GM18520 (cell line): ENCODE measurements around the gene CAMK4.

Source experiments
- ATAC-seq: cut with Tn5 transposase; IDR thresholded peaks from one replicate; pipeline ENCODE4 v1.9.1; 2021; ENCODE audit not compliant: unreplicated experiment

Gene CAMK4

DNA sequence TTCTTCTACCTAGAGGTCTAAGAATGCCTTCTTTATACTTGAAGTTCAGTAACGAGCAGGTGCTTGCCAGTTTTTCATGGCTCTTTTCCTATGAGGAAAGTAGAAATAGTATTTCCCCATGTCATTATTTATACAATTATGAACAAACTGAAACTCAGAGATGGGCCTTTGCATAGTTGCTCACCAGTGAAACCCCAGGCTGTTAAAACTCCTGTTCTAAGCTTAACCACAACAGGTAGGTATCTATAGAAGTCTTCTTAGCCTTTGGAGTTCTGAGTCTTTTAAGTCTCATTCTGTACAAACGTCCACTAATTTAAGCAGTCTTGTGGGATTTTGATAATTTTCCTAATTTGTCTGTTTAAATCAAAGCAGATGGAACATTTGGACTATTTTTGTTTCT lies 198.1 kb downstream of the CAMK4 start:
- peak; percentile 58 for ATAC-seq

DNA sequence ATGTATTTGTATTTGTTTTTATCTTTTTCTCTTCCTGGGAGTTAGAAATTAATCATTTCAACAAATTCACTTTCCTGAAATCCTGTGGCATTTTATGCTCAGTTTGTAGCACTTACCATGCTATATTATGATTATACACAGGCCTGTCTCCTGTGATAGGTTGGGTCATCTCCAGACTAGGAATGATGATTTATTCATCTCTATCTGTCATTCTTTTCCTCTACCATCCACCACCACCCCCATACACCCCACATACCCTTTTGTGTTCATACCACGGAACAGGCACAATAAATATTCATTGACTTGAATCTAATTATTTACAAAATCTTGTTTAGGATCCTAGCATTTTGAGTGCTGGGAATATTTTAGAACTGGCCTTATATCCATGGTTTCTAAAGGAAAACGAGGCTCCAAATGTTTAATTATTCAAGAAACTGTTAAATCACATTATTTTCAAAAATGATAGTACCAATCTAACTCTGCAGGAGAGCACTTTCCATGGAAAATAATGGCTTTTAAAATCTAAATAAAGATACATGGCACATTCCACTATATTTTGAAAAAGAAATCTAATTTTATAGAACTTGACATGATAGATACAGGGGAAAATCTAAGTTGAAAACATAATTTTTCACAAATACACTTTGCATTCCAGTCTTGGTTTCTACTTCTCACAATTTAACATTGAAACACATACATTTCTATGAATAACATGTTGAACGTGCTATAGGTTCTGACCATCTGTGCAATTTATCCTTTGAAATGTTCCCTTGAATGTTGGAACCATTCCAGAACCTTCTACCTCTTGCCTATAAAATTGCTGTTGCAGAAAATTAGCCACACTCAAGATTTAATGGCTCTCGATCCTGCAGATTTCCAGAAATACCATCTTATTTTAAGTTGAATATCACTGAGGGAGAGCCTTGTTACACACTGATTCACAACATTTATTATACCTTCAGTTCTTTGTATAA lies 198.8 kb downstream of the CAMK4 start:
- no peak for ATAC-seq

- ATAC-seq: no peak
Measured at GRCh38 chr5:111425205-111425604, 201.0 kb downstream of the CAMK4 start.

DNA sequence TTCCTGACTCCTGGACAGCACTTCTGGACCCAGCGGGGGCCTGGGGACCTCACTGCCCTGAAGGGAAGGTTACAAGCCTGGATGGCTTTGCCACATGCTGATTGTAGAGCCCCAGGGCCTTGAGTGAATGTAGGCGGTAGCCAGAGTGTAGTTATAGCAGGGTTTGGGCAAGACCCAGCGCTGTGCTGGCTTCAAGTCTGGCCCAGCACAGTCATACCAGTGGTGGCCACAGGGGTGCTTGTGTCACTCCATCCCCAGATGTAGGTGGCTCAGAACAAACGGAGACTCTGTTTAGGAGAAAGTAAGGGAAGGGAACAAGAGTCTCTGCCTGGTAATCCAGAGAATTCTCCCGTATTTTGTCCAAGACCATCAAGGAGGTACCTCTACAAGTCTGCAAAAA lies 203.6 kb downstream of the CAMK4 start:
- no peak for ATAC-seq

DNA sequence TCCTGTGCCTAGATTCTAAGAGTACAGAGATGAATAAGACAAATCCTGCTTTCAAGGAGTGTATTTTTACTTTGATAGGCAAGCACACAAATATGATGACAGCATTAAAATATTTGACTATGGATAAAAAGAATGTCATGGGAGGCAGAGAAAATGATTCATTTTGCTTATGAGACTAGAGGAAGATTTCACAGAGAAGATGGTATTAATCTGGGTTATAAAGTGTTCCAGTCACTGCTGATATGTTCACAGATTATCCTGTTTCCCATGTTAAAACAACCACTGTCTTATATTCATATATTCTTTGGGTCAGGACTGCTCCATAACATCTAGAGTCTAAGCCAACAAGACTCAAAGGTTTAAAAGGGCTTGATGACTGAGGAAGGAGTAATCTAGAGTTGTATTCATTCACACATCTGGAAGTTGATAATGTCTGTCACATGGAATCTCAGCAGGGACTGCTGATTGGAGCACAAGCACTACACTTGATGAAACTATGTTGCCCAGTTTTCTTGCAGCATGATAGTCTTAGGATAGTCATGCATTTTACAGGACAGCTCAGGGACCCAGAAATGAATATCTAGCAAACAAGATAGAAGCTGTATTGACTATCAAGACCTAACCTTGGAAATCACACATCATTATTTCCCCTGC lies 208.8 kb downstream of the CAMK4 start:
- ATAC-seq: no peak

DNA sequence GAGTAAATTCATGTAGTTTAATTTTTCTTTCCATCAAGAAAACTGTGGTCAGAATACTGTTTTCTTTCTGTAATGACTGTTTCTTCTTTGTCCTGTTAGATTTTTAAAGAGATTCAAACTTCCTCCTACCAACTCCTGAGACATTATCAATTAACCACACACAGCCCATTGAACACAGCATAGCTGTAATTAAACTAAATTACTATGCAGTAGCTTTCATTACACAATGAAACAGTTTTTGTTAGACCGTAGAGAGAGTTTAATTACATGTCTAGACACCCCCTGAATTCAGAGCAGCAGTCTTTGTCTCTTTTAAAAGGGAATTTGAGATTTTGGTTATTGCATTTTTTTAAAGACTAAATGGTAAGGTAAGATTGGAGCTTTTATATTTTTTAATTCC lies 210.6 kb downstream of the CAMK4 start:
- ATAC-seq: no peak

DNA sequence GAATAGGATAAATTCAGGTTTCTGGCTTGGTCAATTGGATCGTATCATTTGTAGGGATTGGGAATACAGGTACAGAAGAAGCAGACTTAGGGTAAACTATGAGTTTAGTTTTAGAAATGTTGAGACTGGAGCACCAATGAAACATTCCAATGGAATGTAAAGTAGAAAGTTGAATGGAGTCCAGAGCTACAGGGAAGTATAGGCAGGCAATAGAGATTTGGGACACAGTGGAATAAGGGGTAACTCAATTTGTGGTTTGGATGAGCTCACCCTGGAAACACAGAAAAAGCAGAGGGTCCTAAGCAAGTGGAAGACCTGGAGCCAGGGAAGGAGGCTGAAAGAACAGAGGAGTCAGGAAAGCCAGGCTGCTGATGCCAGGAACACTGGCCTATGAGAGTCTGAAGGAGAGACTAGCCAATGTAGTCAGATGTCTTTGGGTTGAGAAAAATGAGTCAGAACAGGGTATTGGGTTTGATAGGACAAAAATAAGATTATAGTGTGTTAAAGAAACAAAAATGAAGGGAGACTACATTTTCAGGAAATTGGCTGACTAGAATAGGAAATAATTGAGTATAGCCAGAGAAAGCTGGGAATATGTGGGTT lies 215.4 kb downstream of the CAMK4 start:
- ATAC-seq: no peak

GRCh38 chr5:111447099-111447498 lies 222.9 kb downstream of the CAMK4 start:
- ATAC-seq: no peak

GRCh38 chr5:111447822-111448221 lies 223.6 kb downstream of the CAMK4 start:
- ATAC-seq: no peak

GRCh38 chr5:111453295-111453694 lies 229.1 kb downstream of the CAMK4 start:
- ATAC-seq: no peak

- no peak for ATAC-seq
Measured at GRCh38 chr5:111453747-111454146, 229.6 kb downstream of the CAMK4 start.

DNA sequence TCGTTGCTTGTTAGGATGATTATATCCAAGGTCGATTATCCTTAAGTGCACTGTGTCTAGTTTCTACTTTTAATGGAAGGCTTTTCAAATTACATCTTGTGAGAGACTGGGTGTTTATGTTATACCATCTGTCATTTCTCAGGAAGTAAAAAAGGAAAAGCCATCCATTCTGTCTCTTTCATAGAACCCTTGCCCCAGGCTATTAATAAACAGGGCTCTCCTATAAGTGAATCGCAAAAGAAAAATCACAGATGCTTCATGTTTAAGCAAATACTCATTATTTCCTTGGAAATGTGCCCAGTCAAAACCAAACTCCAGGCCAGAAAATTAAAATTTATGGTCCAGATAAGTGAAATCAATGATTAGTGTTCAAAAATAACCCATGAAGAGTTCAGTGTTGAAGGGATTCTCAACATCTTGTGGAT lies 230.0 kb downstream of the CAMK4 start:
- ATAC-seq: no peak

- no peak for ATAC-seq
Measured at GRCh38 chr5:111454776-111455175, 230.6 kb downstream of the CAMK4 start.

- no peak for ATAC-seq
Measured at GRCh38 chr5:111461255-111461671, 237.1 kb downstream of the CAMK4 start.

DNA sequence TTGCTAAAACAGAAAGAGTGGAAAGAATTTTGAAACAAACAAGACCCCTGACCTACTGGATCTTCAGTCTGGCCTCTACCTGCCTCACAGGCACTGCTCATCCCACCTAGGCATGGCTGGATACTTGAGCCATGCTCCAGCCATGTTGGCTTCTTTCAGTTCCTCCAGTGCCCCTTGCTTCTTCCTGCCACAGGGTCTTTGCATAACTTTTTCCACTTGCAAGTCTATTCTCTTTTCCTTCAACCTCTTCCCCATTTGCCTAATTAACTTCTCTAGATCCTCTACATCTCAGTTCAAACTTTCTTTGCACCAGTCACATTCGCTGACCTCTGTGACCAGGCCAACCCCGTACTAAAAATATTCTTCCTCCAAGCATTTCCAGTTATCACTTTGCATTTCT lies 237.8 kb downstream of the CAMK4 start:
- no peak for ATAC-seq

GRCh38 chr5:111463311-111463710 lies 239.1 kb downstream of the CAMK4 start:
- ATAC-seq: no peak

DNA sequence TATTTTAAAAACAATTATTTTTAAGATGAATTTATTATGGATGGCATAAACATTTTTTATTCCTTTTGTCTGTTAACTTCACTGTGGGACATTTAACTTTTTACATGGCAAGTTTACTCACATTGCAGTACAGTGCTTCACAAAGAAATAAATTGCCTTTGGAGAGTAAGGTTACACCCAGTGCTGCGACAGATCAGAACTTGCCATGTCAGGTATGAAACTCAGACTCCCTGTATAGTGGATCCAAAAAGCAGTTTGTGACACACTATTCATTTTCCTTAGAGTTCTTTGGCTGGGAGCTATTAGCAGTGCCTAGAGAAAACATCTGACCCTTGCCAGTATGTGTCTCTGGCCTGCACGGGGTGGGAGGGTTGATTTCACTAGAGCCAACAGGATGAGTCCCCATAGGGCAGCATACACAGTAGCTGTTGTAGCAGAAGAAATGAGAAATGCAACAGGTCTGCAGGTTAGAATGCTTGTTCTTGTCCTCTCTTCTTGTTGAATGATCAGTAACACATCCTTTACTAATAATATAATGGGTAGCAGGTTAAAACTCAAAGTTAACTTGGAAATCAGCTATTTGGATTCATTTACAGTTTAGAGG lies 245.2 kb downstream of the CAMK4 start:
- ATAC-seq: no peak

DNA sequence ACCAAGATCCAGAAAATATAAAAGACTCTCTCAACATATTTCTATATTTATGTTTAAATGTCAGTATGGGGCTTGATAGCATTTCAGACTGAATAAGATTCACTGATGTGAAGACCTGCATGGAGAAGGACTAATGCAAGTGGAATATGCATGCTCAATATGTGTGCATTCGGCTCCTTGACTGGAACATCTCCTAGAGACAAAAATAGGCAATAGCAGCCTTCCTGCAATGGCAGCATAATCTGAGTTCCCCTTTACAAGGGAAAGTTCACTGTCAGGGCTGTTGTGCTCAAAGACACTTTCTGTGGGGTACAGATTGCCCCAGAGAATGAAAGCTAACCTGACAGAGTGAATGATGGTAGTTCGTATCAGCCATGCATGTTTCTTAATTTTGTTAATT lies 245.7 kb downstream of the CAMK4 start:
- no peak for ATAC-seq

DNA sequence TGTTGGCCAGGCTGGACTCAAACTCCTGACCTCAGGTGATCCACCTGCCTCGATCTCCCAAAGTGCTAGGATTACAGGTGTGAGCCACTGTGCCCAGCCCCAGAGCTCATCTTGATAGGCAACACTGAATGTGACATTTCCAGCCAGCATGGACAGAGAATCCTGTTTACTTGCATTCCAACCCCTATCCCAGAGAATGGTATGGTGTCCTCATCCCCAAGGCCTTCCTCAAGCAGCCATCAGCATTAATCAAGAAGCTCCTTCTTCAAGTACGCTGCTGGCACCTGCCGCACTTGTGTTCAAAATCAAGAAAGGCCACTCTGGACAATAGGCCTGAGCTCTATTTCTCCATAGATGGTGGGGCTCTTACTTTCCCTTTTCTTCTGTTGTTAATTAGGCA lies 247.9 kb downstream of the CAMK4 start:
- ATAC-seq: no peak

- no peak for ATAC-seq
Measured at GRCh38 chr5:111472579-111472978, 248.4 kb downstream of the CAMK4 start.

DNA sequence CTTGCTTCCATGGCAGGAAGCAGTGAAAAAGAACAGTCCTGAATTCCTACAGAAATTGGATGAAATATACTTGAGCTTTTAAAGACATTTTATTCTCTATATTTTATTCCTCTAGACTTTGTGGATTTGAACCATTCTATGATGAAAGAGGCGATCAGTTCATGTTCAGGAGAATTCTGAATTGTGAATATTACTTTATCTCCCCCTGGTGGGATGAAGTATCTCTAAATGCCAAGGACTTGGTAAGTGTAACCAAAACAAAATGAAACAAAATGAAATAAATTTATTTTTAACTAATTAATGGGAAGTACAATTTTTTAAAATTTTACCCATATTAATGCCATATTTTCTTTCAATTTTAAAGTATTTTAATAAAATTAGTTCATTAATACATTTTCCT lies 254.1 kb downstream of the CAMK4 start:
- ATAC-seq: no peak
